ENCODE data around the gene MYO15A.

MYO15A gene, protein sequence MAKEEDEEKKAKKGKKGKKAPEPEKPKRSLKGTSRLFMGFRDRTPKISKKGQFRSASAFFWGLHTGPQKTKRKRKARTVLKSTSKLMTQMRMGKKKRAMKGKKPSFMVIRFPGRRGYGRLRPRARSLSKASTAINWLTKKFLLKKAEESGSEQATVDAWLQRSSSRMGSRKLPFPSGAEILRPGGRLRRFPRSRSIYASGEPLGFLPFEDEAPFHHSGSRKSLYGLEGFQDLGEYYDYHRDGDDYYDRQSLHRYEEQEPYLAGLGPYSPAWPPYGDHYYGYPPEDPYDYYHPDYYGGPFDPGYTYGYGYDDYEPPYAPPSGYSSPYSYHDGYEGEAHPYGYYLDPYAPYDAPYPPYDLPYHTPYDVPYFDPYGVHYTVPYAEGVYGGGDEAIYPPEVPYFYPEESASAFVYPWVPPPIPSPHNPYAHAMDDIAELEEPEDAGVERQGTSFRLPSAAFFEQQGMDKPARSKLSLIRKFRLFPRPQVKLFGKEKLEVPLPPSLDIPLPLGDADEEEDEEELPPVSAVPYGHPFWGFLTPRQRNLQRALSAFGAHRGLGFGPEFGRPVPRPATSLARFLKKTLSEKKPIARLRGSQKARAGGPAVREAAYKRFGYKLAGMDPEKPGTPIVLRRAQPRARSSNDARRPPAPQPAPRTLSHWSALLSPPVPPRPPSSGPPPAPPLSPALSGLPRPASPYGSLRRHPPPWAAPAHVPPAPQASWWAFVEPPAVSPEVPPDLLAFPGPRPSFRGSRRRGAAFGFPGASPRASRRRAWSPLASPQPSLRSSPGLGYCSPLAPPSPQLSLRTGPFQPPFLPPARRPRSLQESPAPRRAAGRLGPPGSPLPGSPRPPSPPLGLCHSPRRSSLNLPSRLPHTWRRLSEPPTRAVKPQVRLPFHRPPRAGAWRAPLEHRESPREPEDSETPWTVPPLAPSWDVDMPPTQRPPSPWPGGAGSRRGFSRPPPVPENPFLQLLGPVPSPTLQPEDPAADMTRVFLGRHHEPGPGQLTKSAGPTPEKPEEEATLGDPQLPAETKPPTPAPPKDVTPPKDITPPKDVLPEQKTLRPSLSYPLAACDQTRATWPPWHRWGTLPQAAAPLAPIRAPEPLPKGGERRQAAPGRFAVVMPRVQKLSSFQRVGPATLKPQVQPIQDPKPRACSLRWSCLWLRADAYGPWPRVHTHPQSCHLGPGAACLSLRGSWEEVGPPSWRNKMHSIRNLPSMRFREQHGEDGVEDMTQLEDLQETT (N-terminal part only)

GRCh38 chr17:18108401-18109312 is at the start of gene MYO15A:
Gene MYO15A, plus strand, starts transcription at chr17:18108756. Its CDS starts 10,045 bp downstream, at chr17:18118801.
- DNase-seq (ENCODE audit: low read depth in 2 of 2) = no peak

DNA sequence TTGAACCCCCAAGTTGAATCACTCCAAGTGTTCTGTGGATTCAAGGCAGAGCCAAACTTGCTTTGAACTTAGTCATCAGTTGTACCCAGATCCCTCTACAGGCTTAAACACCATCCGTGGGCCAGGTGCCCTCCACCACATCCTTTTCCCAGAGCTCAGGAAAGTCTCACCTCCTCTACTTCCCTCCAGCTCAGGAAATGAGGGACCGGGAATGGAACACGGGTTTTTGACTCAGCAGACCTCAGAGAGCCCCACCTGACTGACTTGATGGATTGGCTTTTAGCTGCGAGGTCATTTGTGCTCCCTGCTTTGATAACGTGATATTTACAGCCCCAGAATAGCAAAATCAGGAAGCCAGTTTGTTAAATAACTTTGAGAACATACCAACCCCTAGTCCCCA is 49.3 kb upstream of the MYO15A start:
- no peak for DNase-seq (ENCODE audit: low read depth in 2 of 2)

DNA sequence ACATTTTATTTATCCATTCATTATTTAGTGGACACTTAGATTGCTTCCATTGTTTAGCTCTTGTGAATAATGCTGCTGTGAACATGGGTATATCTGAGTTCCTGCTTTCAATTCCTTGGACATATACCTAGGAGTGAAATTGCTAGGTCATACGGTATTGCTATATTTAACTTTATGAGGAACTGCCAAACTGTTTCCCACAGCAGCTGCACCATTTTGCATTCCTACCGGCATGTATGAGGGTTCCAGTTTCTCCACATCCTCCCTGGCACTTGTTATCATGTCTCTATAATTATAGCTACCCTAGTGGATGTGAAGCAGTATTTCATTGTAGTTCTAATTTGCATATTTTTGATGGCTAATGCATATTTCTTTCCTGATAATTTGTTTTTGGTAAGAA is 44.5 kb upstream of the MYO15A start:
- no peak for DNase-seq (ENCODE audit: low read depth in 2 of 2)

- no peak for DNase-seq (ENCODE audit: low read depth in 2 of 2)
Observed at GRCh38 chr17:18065546-18065945, 43.0 kb upstream of the MYO15A start.

DNA sequence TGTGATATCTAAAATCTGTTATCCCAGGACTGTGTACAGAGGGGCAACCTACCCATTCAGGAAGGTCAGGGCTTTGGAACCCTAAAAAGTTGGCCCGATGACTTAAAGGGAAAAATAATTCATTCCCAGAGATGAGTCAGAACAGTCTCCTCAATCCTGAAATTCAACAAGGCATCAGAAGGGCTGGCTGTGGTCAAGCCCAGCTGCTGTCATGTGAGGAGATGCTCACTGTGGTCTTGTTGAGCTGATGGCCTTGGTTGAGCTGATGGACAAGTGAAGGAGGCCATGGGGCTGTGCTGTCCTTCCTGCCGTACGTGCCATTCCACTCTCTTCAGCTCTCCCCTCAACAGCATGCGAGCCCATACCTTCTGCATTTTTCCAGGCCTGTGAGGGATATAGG is 41.7 kb upstream of the MYO15A start:
- no peak for DNase-seq (ENCODE audit: low read depth in 2 of 2)

DNA sequence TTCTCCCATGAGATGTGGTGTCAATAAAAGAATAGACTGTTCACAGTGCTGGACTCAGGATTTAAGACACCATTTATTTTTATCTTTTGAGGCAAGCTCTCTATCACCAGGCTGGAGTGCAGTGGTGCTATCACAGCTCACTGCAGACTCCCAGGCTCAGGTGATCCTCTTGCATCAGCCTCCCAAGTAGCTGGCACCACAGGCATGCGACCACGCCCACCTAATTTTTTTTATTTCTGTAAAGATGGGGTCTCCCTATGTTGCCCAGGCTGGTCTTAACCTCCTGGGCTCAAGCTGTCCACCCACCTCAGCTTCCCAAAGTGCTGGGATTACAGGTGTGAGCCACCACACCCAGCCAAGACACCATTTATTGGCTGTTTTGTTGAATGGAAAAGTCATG is 39.5 kb upstream of the MYO15A start:
- no peak for DNase-seq (ENCODE audit: low read depth in 2 of 2)

DNA sequence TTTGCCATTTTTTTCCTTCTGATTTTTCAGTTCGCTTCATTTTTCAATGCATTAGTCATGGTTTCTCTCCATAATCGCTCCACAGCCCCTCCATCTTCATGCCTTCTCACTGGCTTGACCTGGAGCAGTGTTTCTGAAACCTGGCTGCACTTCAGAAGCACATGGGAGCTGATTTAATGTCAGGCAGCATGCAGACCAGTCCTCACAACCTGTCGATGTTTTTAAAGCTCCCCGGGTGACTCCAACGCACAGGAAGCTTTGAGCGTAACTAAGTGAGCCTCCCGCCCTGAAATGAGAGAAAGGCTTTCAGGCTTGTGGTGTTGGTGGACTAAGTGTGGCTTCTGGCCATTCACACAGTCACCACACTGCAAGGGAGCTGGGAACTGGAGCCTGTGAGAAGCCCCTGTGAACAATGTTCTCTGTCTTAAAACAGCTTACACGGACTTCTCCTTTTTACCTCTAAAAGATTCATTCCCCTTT is 37.7 kb upstream of the MYO15A start:
- DNase-seq (ENCODE audit: low read depth in 2 of 2) = no peak

DNA sequence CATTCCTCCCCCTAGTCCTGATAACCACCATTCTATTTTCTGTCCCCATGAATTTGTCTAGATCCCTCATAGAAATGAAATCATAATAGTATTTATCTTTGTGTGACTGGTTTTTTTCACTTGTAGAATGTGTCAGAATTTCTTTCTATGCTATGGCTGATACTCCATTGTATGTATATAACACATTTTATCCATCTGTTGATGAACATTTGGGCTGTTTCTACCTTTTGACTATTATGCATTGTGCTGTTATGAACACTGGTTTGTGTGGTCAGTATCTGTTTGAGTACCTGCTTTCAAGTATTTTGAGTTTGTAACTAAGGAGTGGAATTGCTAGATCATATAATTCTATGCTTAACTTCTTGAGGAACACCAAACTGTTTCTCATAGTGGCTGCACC is 36.8 kb upstream of the MYO15A start:
- no peak for DNase-seq (ENCODE audit: low read depth in 2 of 2)

DNA sequence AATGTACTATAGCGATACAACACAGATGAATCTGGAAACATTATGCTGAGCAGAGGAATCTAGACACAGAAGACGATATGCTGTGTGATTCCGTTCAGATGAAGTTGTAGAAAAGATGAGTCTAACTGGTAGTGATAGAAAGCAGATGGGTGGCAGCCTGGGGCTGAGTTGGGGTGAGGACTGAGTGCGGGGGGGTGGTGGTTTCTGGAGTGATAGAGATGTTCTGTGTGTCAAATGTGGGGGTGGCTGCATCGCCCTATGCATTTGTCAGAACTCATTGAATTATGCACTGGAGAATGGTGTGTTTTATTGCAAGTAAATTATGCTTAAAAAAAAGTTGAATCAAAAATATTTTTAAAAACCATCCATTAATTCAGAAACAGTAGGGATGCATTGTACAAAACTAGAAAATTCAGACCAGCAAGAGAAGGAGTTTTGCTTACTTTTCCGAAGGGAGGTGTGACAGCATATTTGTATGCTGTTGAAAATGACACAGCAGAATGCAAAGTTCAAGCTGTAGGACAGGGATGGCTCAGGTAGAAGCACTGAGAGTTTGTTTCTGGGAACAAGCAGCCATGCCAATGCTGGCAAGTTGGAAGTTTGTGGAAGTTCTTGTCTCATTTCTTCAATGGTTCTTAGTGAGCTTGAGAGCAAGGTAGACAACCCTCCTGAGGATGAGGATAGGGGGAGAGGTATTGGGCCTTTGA is 33.8 kb upstream of the MYO15A start:
- no peak for DNase-seq (ENCODE audit: low read depth in 2 of 2)

DNA sequence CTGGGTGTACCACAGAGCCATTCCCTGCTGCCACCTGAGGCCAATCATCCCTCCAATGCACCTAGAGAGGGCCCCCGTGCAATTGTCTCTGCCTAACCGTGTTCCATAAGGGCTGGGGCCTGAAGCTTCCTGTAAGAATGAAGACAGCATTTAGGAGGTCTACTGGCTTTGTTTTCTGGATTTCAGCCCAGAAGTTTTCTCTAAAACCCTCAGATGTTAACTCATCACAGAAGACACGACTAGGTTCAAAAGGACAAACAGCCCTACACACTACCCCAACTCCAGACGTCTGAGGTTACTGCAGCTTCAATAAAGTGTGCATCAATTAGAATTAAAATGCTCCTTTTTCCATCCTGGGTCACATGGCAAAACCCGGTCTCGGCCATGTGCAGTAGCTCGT is 31.6 kb upstream of the MYO15A start:
- DNase-seq (ENCODE audit: low read depth in 2 of 2) = no peak

DNA sequence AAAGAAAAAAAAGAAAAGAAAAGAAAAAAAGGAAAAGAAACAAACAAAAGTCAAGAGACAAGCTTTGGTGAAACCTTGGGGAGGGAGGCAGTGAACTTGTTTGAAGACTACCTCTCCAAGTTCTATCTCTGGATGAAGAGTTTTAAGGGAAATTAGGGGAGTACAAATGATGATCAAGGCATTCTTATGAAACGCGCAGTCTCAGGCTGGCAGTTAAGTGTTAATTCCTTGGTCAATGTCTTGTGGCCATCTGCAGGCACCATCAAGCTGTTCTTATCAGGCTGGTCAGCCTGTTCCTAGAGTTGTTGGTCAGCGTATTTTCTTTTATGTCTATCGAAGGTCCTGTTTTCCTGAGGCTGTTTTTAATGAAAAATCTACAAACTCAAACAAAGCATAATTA is 29.0 kb upstream of the MYO15A start:
- DNase-seq (ENCODE audit: low read depth in 2 of 2) = no peak

GRCh38 chr17:18084256-18084655 is 24.3 kb upstream of the MYO15A start:
- DNase-seq (ENCODE audit: low read depth in 2 of 2) = no peak

GRCh38 chr17:18087610-18088491 is 20.7 kb upstream of the MYO15A start, which contains the start of gene DRG2:
Gene DRG2, plus strand, starts transcription at chr17:18087948. Its CDS starts 76 bp downstream, at chr17:18088024.
- peak; percentile 76 for DNase-seq (ENCODE audit: low read depth in 2 of 2)

DNA sequence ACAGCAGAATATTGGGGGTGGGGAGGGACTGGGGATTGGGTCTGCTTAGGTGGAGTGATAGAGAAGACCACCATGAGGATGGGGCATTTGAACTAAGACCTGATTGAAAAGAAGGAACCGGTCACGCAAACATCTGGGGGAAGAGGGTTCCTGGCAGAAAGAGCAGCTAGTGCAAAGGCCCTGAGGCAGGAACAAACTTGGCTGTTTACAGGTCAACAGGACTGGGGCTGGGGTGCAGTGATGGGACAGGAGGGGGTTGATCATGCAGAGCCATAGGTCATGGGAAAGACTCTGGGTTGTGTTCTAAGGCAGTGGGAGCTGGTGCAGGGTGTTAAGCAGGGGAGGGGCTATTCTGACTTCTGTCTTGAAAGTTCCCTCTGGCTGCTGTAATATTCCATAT is 18.9 kb upstream of the MYO15A start:
- DNase-seq (ENCODE audit: low read depth in 2 of 2) = no peak

- DNase-seq (ENCODE audit: low read depth in 2 of 2) = peak; percentile 19 to 30
Observed at GRCh38 chr17:18093616-18094408, 14.7 kb upstream of the MYO15A start.

DNA sequence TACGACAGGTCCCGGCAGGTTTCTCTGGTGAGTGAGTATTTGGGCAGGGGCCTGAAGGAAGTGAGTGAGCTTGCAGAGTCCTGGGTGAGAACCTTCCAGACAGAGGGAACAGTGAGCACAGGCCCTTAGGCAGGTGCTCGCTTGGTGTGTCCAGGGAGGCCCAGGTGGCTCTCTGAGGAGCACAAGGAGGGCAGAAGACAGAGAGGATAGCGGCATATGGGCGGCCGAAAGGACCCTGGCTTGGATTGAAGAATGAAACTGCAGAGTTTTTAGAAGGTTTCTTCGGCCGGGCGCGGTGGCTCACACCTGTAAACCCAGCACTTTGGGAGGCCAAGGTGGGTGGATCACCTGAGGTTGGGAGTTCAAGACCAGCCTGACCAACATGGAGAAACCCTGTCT is 14.1 kb upstream of the MYO15A start:
- DNase-seq (ENCODE audit: low read depth in 2 of 2) = no peak

GRCh38 chr17:18099516-18099915 is 9.0 kb upstream of the MYO15A start:
- DNase-seq (ENCODE audit: low read depth in 2 of 2) = no peak

DNA sequence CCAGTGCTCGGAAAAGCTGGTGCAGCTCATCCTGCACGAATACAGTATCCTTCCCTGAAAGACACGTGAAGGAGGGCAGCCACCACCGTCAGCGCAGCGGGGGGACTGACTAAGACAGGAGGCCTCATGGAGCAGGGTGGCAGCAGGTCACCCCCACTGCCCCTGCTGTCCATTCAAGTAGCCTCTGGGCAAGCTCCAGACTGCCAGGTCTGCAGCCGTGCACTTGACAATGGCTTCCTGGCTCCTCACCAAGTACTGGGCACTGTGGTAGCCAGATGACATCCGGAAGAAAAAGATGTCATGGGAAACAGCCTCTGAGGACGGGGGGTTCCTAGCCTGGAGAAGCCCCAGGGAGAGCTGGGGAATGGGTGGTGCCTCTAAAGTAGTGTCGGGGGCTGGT is 7.9 kb upstream of the MYO15A start:
- DNase-seq (ENCODE audit: low read depth in 2 of 2) = no peak
